Adipose tissue (tissue), 3 donors: ENCODE measurements around the gene LRRC31. TPM values are rescaled to one million over a fixed set of nuclear protein-coding genes. Genes with fewer than 3 reads are reported as not detected.

Source experiments
- H3K27ac ChIP-seq: one replicate; pipeline ENCODE4 v1.5.1; 2013; ENCODE audit warnings: low read depth, low read length
- WGBS, 3 donors: extraction: QIAGEN DNeasy Blood & Tissue Kit; methylation state at CpG; one replicate each; pipeline ENCODE4 v1.1.7; 2013; 5-methylcytosine and 5-hydroxymethylcytosine counted together
- polyA plus RNA-seq, 3 donors: library from polyadenylated mRNA; stranded (reverse); fragments of 200-250 nt; gene quantifications; one replicate each; pipeline ENCODE4 v1.2.3, GENCODE V29; 2013
- donor health status: healthy with polysubstance abuse.
- donor health status: Bipolar disorder and iron deficiency.
- donor health status: healthy.

Gene LRRC31
- polyA plus RNA-seq: under 1 TPM in 1 of 3 donors, not detected in 2; 0.56 TPM

DNA sequence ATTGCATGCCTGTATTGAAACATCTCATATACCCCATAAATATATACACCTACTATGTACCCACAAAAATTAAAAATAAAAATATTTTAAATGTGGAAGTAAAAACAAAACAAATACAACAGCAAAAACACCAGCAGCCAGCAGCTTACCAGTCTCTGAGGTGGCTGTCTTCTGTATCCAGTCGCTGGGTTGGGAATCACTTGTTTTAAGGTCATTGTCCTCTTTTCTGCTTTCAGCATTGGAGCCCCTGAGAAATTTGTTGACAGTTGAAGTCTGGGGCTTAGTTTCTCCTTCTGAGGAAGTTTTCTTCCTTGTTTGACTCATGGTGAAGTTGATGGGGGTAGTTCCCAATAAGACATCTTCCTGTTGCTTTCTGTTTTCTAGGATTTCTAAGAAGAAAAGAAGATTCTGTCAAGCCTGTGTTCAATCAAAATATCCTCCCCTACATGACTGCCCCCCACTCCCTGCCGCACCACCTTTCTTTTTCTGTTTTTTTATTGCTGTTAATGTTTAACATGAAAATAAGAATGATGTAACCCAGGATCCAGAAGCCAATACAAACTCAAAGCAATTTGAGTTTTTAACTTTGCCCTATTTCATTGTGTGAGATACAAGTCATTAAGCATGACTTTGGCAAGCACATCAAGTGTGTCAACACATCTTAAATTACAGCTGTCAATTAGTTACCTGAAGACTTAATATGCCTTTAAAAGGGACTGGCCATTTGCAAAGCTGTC is at the start of gene LRRC31:
Gene LRRC31 (minus strand): TSS at position 452 of the 737 bp plus-strand sequence. CDS start 128 bp downstream, at position 324.
- no peak within 1 kb of the TSS for H3K27ac ChIP-seq
- whole genome bisulfite sequencing, 3 donors: 53 to 82% (median 70%) methylated on average over 2 of the region's 2 CpGs

DNA sequence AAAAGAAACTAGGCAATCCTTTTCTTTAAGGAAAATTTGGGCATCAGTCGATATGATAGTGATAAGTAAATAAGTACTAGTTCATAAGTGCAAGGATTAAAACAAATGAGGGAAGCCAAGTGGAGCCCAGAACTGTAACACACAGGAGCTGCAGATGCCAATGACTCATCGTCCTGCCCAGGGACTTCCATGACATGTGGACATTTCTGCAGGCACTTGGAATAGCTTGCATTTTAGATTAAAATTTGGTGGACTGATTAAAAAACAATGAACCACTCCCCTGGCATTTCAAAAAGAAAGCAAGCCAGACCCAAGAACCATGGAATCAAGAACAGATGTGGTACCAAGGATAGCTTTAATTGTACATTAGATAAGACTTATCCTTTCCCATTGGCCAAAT is 44.6 kb upstream of the LRRC31 start:
- WGBS, 3 donors: 55 to 70% (median 61%) methylated on average over 2 of the region's 2 CpGs
- no peak overlapping the region for H3K27ac ChIP-seq

DNA sequence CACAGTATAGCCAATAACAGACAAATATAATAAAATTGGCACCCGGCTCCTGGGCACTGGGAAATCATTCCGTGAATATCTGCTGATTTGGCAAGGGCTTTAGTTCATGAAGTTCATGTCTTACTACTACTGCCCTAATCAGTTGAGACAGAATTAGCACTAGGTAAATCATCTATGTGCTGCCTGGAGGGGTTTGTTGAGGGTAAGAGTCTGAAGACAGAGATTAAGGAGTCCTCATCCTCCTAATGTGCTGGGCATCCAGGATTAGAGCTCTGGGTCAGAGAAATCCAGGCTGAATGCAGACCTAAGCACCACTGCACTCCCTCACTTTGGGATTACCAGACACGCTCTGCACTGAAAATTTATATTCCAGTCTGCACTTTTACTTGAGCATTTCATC is 43.6 kb upstream of the LRRC31 start:
- 73 to 82% (median 78%) methylated on average over 3 of the region's 3 CpGs for WGBS, 3 donors
- H3K27ac ChIP-seq: no peak overlapping the region

DNA sequence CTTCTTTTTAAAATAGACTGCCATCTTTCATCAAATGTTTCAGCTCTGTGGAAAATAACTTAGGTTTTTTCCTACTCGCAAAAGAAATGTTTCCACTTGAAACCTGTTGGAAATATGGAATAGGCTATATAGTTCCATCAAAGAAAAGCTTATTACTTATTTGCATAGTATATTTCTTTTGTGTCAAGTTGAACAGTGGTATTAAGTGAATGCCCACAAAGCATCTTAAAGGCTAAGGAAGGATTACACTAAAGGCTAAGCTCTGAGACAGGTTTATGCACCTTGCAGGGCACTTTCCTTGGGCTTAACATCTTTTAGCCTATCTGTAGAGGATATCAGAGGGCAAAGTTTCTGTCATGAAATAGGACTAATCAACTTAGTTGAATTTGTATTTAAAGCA is 41.5 kb upstream of the LRRC31 start, which contains the start of gene SAMD7:
Gene SAMD7 (plus strand): TSS at position 301 of the 400 bp plus-strand sequence. CDS start 7,927 bp downstream, outside the sequence.
- 85 to 97% (median 93%) methylated on average over 1 of the region's 1 CpG for WGBS, 3 donors
- H3K27ac ChIP-seq: no peak within 1 kb of the TSS

DNA sequence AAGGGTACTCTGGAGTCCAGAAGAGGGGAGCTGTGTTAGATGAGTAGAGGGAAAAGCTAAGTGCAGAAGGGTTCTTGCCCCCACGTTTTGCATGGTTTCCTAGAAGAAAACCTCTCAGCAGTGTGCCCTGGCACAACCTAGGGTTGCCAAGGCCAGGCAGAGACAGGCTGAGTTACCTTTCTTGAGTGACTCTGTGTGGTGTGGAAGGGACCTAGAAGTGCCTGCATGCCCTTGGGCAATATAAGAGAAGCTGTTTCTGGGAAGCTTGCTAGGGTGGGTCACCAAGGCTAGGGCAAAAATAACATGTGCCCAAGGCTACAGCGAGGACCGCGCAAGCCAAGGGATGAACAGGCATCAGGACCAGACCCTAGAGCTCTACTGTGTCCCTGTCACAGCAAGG is 38.2 kb upstream of the LRRC31 start:
- no peak overlapping the region for H3K27ac ChIP-seq
- 85 to 90% (median 90%) methylated on average over 4 of the region's 4 CpGs for WGBS, 3 donors

DNA sequence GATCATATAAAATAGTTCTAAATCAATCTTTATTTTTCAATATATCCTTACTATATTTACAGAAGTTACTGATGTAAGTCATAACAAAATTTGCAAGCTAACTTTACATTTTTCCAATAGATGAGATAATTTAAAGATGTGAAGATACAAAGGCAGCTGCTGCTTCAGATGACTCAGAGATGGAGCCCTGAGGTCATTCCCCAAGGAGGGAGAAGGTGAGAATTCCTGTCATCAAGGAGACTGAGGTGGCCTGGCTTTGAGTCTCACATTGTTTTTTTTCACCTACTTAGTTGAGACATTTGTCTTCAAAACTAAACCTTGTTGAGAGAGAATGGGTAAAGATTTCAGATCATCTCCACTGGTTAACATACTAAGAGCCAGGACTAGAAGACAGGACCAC is 37.7 kb upstream of the LRRC31 start:
- H3K27ac ChIP-seq: no peak overlapping the region

DNA sequence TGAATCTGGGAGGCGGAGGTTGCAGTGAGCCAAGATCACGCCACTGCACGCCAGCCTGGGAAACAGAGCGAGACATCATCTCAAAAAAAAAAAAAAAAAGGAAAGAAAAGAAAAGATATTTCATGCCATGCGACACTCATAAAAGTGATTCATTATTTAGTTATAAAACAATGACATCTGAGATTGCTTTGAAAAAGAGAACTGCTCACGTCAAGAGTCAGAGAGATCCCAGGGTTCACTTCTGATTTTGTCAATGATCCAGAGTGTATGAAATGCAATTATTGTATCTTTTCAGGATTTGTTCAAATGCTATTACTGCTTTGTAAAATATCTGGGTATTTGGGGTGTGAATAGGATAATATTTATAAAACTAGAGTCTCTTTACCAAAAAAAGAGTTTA is 35.7 kb upstream of the LRRC31 start:
- 73 to 93% (median 77%) methylated on average over 6 of the region's 6 CpGs for WGBS, 3 donors
- no peak overlapping the region for H3K27ac ChIP-seq

DNA sequence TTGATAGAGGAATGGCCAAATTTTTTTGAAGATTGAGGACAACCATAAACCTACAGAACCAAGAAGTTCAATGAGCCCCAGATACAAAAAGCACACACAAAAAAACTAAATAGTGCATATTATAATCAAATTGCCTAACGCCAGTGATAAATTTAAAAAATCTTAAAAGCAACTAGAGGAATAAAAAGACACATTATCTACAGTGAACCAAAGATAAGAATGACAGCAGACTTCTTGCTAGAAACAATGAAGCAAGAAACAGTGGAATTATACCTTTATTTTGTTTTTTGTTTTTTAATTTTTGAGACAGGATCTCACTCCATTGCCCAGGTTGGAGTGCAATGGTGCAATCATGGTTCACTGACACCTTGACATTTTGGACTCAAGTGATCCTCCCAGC is 31.7 kb upstream of the LRRC31 start:
- H3K27ac ChIP-seq: no peak overlapping the region
- WGBS, 3 donors: 94 to 98% (median 97%) methylated on average over 1 of the region's 1 CpG

DNA sequence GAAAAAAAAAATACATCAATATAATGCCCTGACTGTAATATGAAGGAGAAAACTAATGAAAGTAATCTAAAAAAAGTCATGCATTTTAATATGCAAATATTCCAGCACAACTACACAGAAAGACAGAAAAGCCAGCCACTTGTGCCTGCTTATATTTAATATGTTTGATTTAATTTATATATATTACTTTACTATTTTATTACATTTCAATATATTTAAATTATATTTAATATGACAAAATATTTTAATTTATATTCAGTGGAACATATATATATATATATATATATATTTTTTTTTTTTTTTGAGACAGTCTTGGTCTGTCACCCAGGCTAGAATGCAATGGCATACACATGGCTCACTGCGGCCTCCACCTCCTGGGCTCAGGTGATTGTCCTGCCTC is 27.5 kb upstream of the LRRC31 start:
- WGBS, 3 donors: 100% methylated on average over 1 of the region's 1 CpG

DNA sequence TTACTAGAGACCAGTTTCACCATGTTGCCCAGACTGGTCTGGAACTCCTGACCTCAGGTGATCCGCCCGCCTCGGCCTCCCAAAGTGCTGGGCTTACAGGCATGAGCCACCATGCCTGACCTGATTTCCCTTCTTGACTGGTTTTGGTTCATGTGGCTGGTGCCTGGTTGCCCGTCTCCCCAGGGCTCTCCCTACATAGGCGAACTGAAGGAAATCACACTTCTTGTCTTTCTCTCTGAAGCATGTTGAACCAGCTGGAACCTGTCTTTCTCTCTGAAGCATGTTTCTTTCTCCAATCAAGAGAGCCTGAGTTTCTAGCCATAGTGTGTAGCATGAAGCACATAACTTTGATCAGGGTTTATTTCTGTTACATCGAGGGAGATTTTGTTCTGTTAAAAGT is 25.3 kb upstream of the LRRC31 start:
- 65 to 79% (median 69%) methylated on average over 6 of the region's 6 CpGs for WGBS, 3 donors
- no peak overlapping the region for H3K27ac ChIP-seq

More for the DNA sequence above, 27.5 kb upstream of the LRRC31 start:
- no peak overlapping the region for H3K27ac ChIP-seq

DNA sequence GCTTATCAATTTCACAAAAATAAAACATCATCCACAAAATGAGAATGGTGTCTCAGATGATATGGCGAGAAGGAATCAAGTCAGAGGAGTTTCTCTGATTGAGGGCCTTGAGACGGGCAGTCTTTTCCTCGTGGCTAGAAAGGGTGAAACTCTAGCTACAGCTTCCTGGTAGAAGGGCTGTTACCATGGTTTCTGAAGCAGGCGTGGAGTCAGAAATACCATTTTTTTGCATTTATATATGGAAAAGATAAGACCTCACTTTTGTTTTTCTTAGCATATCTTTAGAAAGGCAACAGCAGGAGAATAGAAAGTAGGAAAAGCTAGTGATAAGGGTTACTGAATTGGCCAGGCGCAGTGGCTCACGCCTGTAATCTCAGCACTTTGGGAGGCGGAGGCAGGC is 24.4 kb upstream of the LRRC31 start:
- WGBS, 3 donors: 65 to 70% (median 68%) methylated on average over 7 of the region's 7 CpGs
- no peak overlapping the region for H3K27ac ChIP-seq

DNA sequence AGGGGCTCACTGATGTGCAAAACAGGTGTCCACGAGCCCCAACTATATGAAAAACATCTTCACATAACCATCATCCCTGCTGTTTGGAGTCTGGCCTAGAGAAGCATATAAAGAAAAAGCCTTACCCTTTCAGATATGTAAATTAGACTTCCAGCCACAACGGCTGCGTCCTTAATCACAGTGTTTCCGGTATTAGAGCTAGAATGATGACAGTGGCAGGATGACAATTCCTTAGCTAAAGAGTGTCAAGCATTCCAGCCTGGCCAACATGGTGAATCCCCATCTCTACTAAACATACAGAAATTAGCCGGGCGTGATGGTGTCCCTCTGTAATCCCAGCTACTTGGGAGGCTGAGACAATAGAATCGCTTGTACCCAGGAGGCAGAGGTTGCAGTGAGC is 22.2 kb upstream of the LRRC31 start:
- no peak overlapping the region for H3K27ac ChIP-seq
- 83 to 85% (median 84%) methylated on average over 7 of the region's 7 CpGs for WGBS, 3 donors

DNA sequence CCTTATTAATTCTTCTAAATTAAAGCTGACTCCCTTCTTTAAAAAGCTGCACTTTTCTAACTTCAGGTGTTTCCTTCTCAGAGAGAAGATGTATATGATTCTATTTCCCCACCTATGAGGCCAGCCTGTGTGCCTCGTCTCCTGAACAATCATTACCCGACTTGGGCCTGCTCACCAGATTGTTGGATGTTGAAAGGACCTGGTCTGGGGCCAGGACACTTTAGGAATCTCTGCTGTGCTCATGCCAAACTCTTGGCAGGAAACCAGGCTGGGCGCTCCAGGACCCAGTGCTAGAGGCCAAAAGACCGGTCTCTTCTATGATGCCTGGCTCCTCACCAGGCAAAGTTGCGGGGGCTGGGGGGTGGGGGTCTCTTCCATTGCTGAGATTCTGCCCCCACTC is 16.9 kb upstream of the LRRC31 start:
- WGBS, 3 donors: 38 to 48% (median 46%) methylated on average over 5 of the region's 5 CpGs
- no peak overlapping the region for H3K27ac ChIP-seq

DNA sequence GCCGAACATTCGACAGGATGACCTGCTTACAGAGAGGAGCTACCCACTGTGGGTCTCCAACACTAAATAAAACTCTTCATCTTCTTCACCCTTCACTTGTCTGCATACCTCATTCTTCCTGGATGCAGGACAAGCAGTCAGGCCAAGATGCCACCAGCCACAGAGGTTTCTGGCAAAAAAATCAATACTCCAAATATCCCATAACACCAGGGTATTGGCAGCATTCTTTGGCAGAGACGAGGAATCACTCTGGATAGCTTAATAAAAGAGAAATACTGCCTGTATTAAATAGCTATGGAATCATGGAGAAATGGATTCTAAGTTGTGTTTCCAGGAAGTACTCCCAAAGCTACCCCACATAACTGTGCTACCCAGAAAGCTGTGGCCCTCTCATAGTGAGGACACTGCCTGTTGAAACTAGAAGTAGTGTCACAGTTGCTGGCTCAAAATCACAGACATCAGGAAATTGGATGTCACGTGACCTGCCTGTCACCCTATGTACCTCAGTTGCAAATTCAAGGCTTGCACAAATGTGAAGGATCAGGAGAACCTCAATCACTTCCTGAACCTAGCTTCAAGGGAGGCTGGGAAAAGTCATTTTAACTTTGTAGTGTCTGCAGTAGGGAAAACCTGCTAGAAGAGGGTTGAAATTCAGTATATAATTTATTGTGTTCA is 11.0 kb upstream of the LRRC31 start:
- H3K27ac ChIP-seq: no peak overlapping the region
- WGBS, 3 donors: 79 to 86% (median 80%) methylated on average over 4 of the region's 4 CpGs

DNA sequence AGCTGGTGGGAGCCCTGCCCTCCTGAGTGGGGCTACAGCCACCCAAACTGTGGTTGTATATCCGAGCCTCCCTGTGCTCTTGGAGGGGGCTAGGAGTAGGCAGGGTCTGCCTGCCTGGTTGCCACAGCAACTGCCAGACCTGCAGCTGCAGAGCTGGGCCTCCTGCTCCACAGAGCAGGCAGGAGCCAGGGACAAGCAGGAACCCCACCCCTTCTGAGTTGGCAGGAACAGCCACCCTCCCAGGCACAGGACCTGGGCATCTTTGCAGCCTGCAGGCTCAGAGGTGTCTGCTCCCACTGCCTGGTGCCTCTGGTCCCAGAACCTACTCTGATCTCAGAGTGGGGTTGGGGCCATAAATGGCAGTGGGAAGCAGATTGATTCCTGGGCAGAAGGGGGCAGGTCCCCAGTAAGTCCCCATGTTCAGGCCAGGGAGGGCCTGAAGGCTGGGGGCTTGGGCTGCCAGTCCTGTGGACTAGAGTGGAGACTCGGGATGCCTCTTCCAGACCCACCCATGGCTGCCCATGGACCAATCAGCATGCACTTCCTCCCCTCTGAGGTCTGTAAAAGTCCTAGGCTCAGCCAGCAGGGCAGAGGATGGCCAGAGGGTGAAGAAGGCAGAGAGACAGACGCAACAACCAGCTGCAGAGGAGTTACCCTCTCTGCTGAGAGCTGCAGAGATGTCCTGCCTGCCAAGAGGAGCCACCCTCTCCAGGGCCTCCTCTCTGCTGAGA is 10.3 kb upstream of the LRRC31 start:
- 68 to 74% (median 68%) methylated on average over 3 of the region's 3 CpGs for WGBS, 3 donors
- H3K27ac ChIP-seq: no peak overlapping the region

DNA sequence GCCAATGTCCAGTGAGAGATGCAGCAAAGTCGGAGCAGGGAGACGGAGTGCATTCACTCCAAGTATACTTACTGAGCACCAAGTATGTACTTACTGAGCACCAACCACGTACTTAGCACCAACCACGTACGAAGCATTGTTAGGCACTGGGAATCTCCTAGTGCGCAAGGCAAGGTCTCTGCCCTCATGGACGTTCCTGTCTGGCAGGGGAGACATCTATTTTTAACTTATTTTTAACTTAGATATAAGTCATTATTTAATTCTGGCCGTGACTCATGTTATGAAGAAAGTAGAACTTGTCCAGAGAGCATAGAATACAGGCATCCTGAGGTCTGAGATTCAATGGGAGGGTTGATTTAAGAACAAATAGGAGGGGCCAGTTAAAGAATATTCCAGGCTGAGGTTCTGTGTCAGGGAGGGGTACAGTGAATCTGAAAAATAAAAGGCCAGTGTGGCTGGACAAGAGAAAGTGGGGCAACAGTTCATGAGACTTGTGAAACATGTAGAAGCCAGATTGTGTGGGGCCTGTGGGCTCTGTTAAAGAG is 9.3 kb upstream of the LRRC31 start:
- WGBS, 3 donors: 73 to 88% (median 82%) methylated on average over 8 of the region's 8 CpGs
- H3K27ac ChIP-seq: no peak overlapping the region

DNA sequence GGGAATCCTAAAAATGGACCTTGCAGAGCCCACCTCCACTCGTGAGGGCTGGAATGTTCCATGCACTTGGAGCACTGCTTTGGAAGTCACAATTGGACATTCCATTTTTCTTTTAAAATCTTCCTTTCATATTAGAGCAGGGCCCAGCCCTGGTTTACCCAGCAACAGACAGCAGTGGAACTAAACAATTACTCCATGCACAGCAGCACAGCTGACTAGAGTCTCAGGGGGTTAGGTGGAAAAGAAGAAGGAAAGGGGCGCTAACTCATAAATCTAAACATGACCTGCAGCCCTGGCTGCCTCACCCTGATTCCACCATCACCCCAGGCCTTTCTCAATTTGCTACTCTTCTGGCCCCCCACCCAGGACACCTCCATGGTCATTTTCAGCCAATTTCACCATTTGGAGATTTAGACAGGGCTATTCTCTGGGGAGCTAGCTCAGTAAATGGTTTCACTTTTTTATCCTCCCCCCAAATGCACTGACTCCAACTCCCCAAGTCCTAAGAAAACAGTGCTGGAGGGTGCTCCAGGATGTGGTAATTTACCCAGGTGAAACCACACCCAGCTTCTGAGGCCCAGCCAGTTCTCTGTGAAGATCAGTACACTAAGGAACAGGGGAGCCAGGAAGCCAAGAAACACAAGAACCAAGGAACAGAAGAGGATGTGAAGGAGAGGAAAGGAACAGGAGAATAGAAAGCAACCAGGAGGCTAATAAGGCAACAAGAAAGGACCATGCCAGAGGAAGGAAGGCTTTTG is 1.6 kb upstream of the LRRC31 start:
- WGBS, 3 donors: 60 to 92% (median 74%) methylated on average over 2 of the region's 2 CpGs
- H3K27ac ChIP-seq: no peak overlapping the region

DNA sequence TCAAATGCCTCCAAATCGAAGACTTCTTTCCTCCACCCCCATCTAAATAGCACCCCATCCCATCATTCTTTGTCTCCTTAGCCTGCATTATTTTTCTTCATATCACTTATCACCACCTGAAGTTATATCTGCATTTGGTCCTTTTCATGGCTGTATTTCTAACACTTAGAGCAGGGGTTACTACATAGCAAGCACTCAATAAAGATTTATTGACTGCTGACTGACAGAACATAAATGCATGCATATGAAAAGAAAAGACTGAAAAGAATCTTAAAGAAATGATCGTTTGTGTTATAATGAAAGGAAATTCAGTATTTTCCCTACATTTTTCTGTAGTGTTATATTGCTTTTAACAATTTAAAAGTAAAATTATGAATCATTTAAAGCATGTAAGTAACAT is 1.4 kb downstream of the LRRC31 start:
- 77 to 87% (median 84%) methylated on average over 2 of the region's 2 CpGs for WGBS, 3 donors
- H3K27ac ChIP-seq: no peak overlapping the region
